Endothelial cell (in vitro differentiated cells): ENCODE results near the gene TUBB4A. TPM values are rescaled to one million over a fixed set of nuclear protein-coding genes. Genes with fewer than 3 reads are reported as not detected.

ENCODE experiments used
- DNase-seq: peaks from one replicate; pipeline ENCODE4 v3.0.0; 2021; ENCODE audit warnings: low spot score
- H3K27ac Mint-ChIP-seq: one replicate; pipeline ENCODE4 v1.8.0; 2021; ENCODE audit warnings: mixed read lengths, inconsistent platforms; ENCODE audit not compliant: unreplicated experiment
- H3K27me3 Mint-ChIP-seq: one replicate; pipeline ENCODE4 v1.8.0; 2021; ENCODE audit warnings: mild to moderate bottlenecking, moderate library complexity, mixed read lengths, inconsistent platforms; ENCODE audit not compliant: unreplicated experiment
- H3K36me3 Mint-ChIP-seq: one replicate; pipeline ENCODE4 v1.8.0; 2021; ENCODE audit warnings: mild to moderate bottlenecking, low read depth, mixed read lengths, inconsistent platforms; ENCODE audit not compliant: unreplicated experiment
- H3K4me1 Mint-ChIP-seq: one replicate; pipeline ENCODE4 v1.8.0; 2021; ENCODE audit warnings: mild to moderate bottlenecking, mixed read lengths, inconsistent platforms; ENCODE audit not compliant: unreplicated experiment
- H3K4me3 Mint-ChIP-seq: one replicate; pipeline ENCODE4 v1.8.0; 2021; ENCODE audit warnings: mild to moderate bottlenecking, mixed read lengths, inconsistent platforms; ENCODE audit not compliant: unreplicated experiment
- H3K9me3 Mint-ChIP-seq: one replicate; pipeline ENCODE4 v1.8.0; 2021; ENCODE audit warnings: mixed read lengths, inconsistent platforms; ENCODE audit not compliant: unreplicated experiment
- total RNA-seq: library from RNA; stranded (reverse); fragmentation: NEBNext Ultra II Directional; extraction: Animal tissue kit (Norgen Biotek cat#: 25700); gene quantifications from one replicate; pipeline ENCODE4 v1.2.1, GENCODE V29; 2021; ENCODE audit not compliant: unreplicated experiment
- TF ChIP-seq, protein P1 (sequence below): fragments of 200-600 bp; sonication (generic); IDR thresholded peaks from one replicate; pipeline ENCODE4 v1.5.0; 2021; ENCODE audit warnings: antibody characterized with exemption; ENCODE audit not compliant: unreplicated experiment

Gene TUBB4A
- total RNA-seq, 1 donor from 2014 or later = 0.21 TPM

DNA sequence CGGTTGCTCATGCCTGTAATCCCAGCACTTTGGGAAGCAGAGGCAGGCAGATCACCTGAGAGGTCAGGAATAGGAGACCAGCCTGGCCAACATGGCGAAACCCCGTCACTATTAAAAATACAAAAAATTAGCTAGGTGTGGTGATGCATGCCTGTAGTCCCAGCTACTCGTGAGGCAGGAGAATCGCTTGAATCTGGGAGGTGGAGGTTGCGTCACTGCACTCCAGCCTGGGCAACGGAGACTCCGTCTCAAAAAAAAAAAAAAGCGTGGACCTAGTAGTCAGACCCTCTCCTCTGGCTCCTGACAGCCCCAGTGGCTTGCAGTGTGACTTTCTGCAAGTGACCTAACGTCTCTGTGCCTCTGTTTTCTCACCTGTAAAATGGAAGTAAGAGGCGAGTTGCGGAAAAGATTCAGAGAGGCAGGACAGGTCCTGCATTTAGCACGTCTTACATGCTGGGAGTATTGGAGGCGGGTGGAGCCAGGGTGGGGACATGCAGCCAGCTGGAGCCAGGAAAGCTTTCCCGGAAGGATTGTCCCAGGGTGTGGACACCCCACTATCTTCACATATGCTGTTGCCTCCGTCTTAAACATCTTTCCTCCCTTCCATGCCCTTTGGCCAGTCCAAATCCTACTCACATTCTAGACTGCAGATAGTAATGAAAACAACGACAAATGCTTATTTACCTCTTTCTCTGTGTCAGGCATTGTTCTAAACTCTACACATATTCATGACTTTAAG, 2.9 kb downstream of the TUBB4A start:
- Mint-ChIP-seq H3K4me3 (no peak overlapping the region), H3K4me1 (peaks cover 6% of the 10 kb centered on the region), H3K36me3 (no peaks in the 10 kb centered on the region), H3K27me3 (peaks cover 24% of the 10 kb centered on the region), H3K9me3 (no peaks in the 10 kb centered on the region), H3K27ac (no peak overlapping the region)
- no peak for DNase-seq
- TF ChIP-seq, protein P1, sequence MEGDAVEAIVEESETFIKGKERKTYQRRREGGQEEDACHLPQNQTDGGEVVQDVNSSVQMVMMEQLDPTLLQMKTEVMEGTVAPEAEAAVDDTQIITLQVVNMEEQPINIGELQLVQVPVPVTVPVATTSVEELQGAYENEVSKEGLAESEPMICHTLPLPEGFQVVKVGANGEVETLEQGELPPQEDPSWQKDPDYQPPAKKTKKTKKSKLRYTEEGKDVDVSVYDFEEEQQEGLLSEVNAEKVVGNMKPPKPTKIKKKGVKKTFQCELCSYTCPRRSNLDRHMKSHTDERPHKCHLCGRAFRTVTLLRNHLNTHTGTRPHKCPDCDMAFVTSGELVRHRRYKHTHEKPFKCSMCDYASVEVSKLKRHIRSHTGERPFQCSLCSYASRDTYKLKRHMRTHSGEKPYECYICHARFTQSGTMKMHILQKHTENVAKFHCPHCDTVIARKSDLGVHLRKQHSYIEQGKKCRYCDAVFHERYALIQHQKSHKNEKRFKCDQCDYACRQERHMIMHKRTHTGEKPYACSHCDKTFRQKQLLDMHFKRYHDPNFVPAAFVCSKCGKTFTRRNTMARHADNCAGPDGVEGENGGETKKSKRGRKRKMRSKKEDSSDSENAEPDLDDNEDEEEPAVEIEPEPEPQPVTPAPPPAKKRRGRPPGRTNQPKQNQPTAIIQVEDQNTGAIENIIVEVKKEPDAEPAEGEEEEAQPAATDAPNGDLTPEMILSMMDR = no peak

DNA sequence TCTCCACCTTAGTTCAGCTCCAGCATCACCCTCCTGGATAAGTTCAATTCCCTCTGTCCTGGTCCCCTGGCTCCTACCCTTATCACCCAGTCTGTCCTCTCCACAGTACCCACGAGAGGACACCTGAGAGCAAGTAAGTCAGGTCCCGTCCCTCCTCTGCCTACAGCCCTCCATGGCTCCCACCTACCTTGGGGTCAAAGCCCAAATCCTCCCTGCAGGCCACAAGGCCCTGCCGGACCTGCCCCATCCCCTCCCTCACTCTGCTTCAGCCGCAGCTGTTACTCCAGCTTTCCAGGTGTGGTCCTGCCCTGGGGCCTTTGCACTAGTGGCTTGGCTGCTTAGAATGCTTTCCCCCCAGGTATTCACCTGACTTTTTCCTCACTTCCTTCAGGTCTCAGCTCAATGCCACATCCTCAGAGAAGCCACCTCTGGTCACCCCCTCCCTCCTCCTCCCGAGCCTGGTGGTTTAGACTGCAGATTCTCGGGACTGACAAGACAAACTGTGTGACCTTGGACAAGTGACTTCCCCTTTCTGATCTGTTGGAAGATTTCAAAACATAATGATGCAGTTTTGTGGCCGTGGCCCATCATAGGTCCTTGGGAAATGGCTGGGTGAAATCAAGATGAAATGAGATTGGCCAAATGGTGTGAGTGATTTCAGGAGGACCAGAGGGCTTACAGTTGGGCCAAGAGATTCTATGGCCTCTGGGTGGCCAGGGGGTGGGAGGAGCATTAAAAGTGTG, 3.6 kb downstream of the TUBB4A start:
- H3K4me3 Mint-ChIP-seq = no peak overlapping the region
- H3K27ac Mint-ChIP-seq = no peak overlapping the region
- TF ChIP-seq, protein P1 = no peak
- H3K9me3 Mint-ChIP-seq = no peaks in the 10 kb centered on the region
- no peak for DNase-seq
- H3K4me1 Mint-ChIP-seq = peaks cover 6% of the 10 kb centered on the region
- no peaks in the 10 kb centered on the region for H3K36me3 Mint-ChIP-seq
- H3K27me3 Mint-ChIP-seq = peaks cover 20% of the 10 kb centered on the region

DNA sequence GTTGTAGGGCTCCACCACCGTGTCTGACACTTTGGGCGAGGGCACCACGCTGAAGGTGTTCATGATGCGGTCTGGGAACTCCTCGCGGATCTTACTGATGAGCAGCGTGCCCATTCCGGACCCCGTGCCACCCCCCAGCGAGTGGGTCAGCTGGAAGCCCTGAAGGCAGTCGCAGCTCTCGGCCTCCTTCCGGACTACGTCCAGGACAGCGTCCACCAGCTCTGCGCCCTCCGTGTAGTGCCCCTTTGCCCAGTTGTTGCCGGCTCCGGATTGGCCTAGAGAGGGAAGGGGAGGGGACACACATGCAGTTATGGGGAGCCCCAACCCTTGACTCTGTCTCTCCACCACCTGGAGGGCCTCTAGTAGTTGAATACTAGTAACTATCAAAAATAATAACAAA, 6.2 kb downstream of the TUBB4A start:
- H3K9me3 Mint-ChIP-seq = no peaks in the 10 kb centered on the region
- H3K4me3 Mint-ChIP-seq = no peak overlapping the region

DNA sequence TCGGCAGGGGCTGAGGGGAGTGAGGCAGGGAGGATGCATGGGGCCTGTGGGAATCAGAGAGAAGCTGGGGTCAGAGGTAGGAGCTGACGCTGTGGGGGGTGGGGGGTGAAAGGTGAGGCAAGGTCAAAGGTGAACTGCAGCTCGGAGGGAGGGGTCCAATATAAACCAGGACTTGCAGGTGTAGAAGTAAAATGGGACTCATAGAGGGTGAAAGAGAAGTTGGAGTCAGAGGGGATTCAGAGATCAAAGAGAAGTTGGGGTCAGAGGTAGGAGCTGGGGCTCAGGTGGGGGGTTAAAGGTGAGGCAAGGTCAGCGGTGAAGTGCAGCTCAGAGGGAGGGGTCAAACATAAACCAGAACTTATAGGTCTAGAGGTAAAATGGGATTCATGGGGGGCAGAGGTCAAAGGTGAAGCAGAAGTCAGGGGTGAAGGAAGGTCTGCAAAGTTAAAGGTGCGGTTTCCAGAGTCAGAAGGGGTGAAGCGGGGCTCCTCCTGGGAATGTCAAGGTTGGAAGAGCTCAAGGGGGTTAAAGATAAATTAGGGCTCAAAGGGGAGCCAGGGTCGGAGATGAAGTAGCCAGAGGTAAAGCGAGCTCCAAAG, 7.6 kb downstream of the TUBB4A start:
- Mint-ChIP-seq H3K27ac (no peak overlapping the region), H3K36me3 (no peaks in the 10 kb centered on the region), H3K27me3 (peaks cover 8% of the 10 kb centered on the region), H3K9me3 (no peaks in the 10 kb centered on the region), H3K4me3 (no peak overlapping the region), H3K4me1 (no peaks in the 10 kb centered on the region)
- DNase-seq = no peak
- TF ChIP-seq, protein P1 = no peak

More for the DNA sequence above, 6.2 kb downstream of the TUBB4A start:
- Mint-ChIP-seq H3K4me1 (no peaks in the 10 kb centered on the region), H3K27ac (no peak overlapping the region), H3K27me3 (peaks cover 14% of the 10 kb centered on the region), H3K36me3 (no peaks in the 10 kb centered on the region)
- no peak for DNase-seq
- TF ChIP-seq, protein P1 = no peak
